Activated CD8-positive, alpha-beta memory T cell treated with anti-CD3 and anti-CD28 coated beads for 1 hour (primary cell): ENCODE measurements around the gene RNF113B.

Source experiments
- DNase-seq, 2 donors: peaks; one replicate each; pipeline ENCODE4 v3.0.0-alpha.2; 2020; ENCODE audit warnings: low read depth in 1 of 2; ENCODE audit errors: extremely low read depth in 1 of 2

The RNF113B gene

DNA sequence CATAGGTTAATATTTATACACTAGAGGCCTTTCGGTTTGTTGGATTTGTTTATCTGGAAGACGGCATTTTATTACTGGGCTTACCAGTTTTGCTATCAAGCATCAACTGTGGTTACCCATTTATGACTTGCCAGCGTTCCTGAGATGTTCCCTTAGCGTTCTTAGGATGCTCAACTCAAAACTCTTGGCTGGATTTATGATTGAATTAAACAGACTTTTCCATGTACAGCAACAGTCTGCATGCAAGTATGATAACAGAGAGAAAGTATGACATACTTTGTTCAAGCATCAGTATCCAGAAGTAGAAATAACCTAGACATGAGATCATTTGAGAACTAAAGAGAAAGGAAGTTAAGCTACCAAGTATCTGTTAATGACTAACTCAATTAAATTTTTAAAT is 29.9 kb upstream of the RNF113B start:
- no peak for DNase-seq

DNA sequence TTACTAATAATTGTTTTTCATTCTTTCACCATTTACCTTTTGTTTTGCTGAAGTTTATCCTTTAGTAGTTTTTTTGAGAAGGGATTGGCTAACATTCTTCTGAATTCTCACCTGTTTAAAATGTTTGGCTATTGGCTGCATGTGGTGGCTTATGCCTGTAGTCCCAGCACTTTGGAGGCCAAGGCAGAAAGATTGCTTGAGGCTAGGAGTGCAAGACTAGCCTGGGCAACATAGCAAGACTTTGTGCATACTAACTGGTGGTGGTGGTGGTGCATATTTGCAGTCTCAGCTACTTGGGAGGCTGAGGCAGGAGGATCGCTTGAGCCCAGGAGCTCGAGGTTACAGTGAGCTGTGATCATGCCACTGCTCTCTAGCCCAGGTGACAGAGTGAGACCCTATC is 27.5 kb upstream of the RNF113B start:
- DNase-seq, result no peak

- DNase-seq, result no peak
Observed at GRCh38 chr13:98203646-98204326, 26.7 kb upstream of the RNF113B start.

DNA sequence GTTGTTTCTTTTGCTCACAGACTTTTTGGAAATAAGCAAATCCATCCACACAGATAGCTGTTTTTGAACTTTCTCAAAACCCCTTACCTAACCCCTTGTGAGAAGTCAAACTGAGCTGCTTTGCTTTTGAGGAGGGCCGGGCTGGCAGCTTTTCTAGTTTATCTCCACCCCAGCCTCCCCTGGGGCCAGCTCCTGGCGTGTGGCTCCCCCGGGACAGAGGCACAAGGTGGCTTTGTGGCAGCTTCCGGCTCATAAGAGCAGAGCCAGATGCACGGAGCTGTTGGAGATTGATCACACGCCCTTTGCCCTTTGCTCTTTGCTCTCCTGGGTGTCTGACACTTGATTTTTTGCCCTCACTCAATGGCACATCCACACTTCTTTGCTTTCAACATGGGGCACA is 24.9 kb upstream of the RNF113B start:
- no peak for DNase-seq

- no peak for DNase-seq
Observed at GRCh38 chr13:98201189-98201588, 24.1 kb upstream of the RNF113B start.

DNA sequence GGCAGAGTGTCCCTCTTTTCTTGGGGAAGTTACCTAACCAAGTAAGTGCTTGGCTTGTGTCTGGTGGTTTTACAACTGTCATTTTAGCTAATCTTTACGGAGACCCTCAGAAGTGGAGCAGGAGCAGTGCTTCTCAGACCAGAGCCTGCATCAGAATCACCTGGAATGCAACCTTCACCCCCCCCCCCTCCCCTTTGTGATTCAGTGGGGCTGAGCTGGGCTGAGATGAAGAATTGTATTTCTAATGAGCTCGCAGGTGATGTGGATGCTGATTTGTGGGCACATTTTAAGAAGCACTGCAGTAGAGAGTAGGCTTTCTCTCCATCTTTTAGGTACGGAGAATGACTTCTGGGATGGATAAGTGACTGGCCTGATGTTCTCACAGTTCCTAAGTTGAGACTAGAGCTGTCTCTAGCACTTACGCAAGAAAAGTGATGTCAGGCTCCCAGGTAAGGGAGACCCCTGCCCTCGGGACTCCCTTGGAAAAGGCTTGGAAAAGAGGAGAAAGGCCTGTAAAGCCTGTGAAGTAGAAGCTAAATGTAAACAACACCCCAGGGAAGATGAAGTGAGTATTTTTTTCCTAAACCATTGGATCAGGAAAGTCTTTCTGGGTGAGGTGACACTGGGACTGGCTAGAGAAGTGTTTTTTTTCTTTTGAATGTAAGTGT is 23.3 kb upstream of the RNF113B start:
- no peak for DNase-seq

GRCh38 chr13:98199480-98199879 is 22.4 kb upstream of the RNF113B start:
- DNase-seq, result no peak

GRCh38 chr13:98198683-98199082 is 21.6 kb upstream of the RNF113B start:
- DNase-seq, result no peak

DNA sequence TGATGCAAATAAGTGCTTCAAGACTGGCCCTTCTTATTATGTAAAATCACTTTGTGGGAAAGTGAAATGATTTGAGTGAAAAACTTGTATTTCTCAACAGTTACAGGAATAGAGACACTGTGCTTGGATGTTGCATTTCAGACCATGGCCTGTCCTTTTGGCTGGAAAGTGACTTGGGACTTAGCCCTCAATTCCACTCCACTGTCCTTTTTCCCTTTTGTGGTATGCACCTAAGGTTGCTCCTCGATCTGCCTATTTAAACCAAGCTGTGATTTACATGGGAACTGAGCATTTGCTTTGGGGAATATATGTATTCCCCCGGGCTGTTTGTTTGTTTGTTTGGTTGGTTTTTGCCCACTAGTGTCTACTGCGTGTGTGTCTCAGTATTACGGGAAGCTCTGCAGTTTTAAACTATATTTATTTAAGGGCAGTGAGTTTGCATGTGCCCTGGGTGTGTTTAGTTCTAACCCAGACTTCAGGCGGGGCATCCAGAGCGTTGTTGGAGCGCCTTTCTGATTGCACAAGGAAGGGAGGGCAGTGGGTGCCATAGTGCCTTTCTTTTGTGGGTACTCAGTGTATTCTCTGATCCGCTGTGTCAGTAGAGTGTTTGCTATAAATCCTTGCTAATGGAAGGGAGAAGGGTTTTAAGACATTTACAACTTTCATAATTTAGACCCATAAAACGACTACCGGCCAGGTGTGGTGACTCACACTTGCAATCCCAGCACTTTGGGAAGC is 18.2 kb upstream of the RNF113B start:
- DNase-seq, result no peak

DNA sequence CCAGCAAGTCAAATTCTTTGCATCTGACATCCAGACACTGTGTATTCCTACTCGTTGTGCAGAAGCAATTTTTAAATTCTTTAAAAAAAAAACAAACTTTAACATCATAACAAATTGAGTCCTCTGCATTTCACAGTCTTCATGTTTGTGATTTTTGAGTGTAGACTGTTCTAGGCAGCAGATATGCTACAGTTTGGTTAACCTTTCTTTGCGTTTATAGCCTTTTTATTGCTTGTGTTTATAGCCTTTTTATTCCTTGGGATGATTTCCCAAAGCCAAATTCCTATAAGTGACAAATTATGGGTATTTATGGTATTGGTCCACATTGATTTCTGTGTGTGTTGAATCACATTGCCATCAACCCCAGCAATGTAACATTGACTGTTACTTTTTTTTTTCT is 14.9 kb upstream of the RNF113B start:
- DNase-seq, result no peak

- no peak for DNase-seq
Observed at GRCh38 chr13:98190889-98191444, 13.9 kb upstream of the RNF113B start.

DNA sequence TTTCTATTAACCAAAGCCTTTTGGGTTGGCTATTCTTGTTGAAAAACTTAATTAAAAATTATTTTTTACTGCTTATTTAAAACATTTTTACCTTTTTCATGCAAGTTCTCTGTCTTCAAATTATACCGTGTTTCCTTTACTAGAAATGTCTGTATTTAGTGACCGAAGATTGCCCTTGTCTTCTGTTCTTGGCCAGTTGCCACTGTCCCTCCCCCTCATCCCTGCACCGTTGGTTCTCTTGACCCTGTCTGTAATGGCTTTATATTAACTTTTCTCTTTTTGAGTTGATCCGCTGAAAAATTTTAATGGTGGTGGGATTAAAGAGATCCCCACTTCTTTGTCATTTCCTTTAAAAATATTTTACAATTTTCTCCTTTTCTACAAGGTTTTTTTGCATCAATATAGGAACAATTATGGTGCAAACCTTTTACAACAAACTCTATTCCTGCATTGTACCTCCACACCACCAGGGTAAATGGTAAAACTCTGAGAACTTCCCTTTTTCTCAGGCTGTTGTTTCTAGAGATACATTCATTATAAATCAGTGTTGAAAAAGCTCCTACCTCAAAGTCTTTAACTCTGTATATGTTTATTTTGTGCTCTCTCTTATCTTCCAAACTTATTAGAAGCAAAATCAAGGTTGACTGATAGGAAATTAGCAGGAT is 12.9 kb upstream of the RNF113B start:
- DNase-seq, result no peak

DNA sequence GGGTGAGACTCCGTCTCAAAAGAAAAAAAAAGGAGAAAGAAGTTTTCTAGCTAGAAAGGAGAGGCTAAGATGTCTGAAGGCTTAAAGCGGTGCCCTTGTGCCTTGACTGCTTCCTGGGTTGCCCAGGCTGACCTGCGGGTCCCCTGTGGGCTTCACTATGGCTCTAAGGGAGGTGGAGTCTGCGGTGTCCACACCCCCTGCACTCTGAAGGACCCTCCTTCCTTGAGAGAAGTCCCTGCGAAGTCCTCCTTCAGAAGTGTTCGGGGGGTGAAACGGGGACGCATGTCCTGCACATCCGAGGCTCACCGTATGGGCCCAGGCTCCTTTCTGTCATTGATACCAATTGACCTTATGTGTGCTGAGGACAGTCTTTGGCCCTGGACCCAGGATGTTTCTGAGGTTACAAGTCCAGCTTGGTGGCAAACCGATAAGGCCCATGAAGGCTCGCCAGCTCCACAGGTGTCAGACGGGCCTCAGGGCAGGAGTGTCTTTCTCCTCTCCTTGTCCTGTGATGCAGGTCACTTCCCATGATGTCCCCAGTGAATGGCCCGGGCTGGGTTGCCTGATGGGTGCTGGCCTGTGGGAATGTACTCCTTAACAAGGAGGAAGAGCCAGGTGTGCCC is 11.6 kb upstream of the RNF113B start:
- no peak for DNase-seq

DNA sequence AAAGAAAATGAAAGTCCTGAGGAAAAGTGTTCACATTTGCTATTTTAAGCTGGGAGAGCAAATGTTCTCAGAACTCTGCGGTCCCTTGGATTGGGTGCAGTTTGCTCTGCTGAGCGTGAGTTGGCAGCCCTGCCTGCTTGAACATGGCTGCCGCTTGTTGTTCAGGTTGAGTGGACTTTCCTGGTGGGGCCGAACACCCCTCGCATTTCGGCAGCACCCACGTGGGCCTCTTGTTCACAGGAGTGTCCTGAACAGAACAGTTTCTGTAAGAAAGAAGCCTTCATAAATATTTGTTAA is 10.8 kb upstream of the RNF113B start:
- no peak for DNase-seq

- no peak for DNase-seq
Observed at GRCh38 chr13:98187155-98187964, 10.3 kb upstream of the RNF113B start.

DNA sequence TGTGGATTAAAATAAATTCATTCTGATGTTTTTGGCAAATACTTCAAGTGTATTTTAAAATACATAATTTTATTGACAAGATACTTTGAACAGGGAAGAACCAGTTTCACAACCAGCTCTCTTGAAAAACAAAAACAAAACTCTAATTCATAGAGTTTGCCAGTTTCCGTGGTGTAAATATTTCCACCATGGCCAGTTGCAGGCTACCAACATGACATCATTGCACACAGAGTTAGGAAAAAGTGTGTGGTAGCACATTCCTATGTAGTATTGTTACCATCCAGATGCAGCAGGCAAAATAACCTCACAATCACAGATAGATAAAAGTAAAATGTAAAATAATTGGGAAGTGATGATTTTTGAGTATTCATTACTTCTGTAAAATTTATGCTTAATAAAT is 7.7 kb upstream of the RNF113B start:
- DNase-seq, result no peak

DNA sequence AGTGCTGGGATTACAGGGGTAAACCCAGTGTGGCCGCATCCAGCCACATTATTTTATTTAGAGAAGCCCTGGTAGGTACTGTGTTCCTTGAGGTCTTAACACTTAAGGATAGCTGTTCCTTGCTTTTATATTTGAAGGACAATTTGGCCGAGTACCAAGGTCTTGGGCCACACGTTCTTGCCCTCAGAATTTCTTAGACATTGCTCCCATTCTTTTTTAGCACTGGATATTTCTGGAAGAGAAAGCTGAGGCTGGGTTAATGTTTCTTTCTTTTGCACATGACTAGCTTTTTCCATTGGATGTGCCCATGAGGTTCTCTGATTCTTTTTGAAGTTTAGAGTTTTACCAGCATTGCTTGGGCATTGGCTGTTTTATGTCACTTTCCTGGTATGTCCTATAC is 5.5 kb upstream of the RNF113B start:
- no peak for DNase-seq

DNA sequence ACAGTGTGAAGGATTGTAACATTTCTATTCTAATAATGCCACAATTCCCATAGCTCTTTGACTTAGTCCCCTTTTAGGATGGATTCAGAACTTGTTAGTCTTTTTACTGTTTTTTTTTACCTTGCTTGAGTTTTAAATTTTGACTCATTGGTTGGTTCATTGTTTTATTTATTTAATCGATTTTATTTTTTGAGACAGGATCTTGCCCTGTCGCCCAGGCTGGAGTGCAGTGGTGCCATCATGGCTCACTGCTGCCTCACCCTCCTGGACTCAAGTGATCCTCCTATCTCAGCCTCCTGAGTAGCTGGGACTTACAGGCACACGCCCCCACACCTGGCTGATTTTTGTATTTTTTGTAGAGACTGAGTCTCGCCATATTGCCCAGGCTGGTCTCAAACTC is 5.1 kb upstream of the RNF113B start:
- no peak for DNase-seq

GRCh38 chr13:98181111-98181815 is 4.2 kb upstream of the RNF113B start:
- no peak for DNase-seq

DNA sequence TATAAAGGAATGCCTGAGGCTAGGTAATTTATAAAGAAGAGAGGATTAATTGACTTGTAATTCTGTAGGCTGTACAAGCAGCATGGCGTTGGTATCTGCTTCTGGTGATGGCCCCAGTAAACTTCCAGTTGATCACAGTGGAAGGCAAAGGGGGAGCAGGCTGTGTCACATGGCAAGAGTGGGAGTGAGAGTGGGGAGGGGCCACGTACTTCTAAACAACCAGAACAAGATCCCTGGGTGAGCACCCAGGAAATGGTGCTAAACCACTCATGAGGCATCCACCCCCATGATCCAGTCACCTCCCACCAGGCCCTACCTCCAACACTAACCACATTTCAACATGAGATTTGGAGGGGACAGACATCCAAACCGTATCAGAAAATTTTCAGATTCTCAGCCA is 3.0 kb upstream of the RNF113B start:
- no peak for DNase-seq
